Left colon (tissue), 2 donors: ENCODE data around the gene FAM227B. TPM values are rescaled to one million over a fixed set of nuclear protein-coding genes. Genes with fewer than 3 reads are reported as not detected.

Experiments used
- ATAC-seq: fragments of 200-7000 bp; cut with Tn5 transposase; one replicate; pipeline ENCODE4 v1.9.1; 2020; ENCODE audit warnings: mild to moderate bottlenecking, moderate library complexity
- DNase-seq, 2 donors: peaks; one replicate each; pipeline ENCODE4 v3.0.0-alpha.2; 2020
- intact Hi-C, 2 donors: fragments of 100-400 bp; cut with DNase I in 1 of 2; cut with micrococcal nuclease in 1 of 2; formaldehyde crosslinking; loops; one replicate each; pipeline versions ENCODE4 v1.11.2 to v1.14.0; 2022; cut with DNase I, micrococcal nuclease
- total RNA-seq, 2 donors: library from RNA; stranded (reverse); fragmentation: NEBNext Ultra II Directional; extraction: Animal tissue kit (Norgen Biotek cat#: 25700); gene quantifications; one replicate each; pipeline ENCODE4 v1.2.1, GENCODE V29; 2021
- donor health status: DM: no; HTN: no; CAD: no.
- donor health status: DM: yes; HTN: yes; CAD: no.

FAM227B gene
- total RNA-seq, 2 donors from 2014 or later = 1.2 to 3.3 TPM

GRCh38 chr15:49287481-49287880 is 333.1 kb downstream of the FAM227B start:
- DNase-seq (no peak), ATAC-seq (no peak)
- intact Hi-C loops = no loop called here

DNA sequence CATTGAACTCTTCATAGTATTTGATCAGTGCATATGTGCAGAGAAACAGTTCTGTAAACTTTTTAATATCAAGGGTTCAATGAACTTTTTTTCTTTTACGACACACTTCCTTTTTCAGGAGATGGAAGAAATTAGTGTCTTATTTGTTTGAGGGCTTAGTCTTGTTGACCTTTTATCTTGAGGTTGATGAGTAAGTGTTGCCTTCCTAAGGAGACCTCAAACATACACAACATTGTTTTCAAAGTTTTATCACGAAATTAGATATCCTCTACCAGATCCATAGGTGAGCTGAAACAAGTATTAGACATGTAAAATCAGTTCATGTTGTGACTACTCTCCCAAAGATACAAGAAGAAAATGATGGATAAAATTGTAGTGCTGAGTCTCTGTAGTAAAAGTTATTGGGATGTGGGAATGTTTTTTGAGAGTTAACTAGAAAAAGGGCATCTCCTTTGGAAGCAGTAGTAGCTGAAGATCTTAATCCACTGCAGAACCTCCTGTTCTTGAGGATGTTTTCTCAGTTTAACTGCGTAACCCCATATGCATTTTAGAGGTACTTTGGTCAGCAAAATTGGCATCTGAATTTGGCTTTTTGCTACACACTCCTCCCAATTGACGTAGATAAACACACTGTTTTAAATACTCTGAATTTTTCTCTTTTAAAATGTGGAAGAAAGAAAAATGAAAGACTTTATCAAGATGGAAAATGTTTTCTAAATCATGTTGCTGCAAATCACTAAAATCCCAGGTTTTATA is 333.8 kb downstream of the FAM227B start:
- intact Hi-C loops = no loop called here
- DNase-seq (no peak), ATAC-seq (no peak)

DNA sequence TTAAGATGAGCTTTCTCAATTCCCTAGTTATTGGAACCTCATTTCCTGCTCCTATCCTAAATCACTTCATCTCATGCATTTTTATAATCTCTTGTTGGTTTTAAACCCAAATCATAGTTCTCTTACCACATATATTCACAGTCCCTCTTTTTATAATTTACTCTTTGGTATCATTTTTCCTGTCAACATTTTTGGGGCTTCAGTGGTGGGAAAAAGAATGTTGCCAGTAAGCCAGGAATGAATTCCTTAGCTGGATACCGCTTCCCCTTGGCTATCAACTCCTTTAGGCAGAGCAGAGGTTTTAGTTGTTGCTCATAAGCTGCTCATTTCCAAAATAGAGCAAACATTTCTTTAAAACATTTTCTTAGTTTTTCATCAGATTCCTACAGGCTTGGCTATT is 338.3 kb downstream of the FAM227B start:
- DNase-seq = no peak
- intact Hi-C loops = no loop called here
- no peak for ATAC-seq

DNA sequence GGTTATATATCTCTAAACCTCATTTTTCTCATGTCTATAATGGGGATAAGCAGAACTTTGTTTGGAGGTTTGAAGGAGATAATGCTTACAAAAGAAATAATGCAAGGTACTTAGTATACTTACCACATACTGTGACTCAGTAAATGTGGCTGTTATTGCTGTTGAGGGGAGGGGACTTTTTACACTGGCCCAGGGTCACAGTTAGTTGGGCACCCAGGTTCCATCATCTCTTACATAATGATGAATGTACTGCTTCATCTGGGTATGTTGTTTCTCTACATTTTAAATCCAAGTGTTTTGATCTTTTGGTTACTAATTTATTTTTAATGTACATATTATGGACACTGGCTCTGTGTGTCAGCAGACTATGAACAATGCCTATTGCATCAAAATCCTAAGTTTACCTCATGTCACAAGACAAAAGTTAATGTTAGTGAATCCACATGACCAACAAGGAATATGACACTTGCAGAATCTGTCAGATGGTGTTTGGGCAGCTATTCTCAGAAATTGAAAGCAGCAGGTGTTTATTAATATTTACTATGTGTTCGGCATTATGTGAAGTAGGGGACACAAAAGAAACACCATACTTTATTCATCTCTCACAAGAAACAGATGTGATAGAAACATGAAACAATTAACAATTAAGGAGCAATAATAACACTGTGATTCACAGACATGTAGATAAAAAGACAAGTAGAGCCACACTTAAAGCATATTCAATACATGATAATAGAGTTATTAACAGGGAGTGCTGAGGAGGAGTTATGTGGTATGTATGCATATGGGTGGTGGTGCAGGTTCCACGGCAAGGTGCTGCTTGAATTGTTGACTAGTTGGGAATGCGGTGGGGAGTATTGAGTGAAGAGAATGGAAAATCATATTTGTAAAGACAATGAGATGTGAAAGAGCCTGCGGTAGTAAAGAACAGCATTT is 340.8 kb downstream of the FAM227B start:
- intact Hi-C loops = no loop called here
- DNase-seq = no peak

DNA sequence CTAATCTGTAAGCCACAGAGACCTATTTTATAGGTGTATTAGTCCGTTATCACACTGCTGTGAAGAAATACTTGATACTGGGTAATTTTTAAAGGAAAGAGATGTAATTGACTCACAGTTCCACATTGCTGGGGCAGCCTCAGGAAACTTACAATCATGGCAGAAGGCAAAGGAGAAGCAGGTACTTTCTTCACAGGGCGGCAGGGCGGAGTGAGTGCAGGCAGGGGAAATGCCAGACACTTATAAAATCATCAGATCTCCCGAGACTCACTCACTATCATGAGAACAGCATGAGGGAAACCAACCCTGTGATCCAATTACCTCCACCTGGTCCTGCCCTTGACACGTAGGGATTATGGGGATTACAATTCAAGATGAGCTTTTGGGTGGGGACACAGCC is 341.9 kb downstream of the FAM227B start:
- DNase-seq (no peak), ATAC-seq (no peak)
- intact Hi-C loops = no loop called here

More for the DNA sequence above, 340.8 kb downstream of the FAM227B start:
- ATAC-seq = no peak

Other genes starting within 250 kb of the FAM227B start
- gene FGF7, start 197.6 kb downstream of the FAM227B start, total RNA-seq = 10 to 100 TPM in 1 of 2 donors, 1 to 10 TPM in 1; 4.5 to 11.0 TPM
- gene DTWD1, start 230 bp upstream of the FAM227B start, total RNA-seq = 10 to 100 TPM; 17.1 to 17.8 TPM